Endothelial cell of umbilical vein (primary cell): ENCODE results near the gene TMEM252. TPM values are rescaled to one million over a fixed set of nuclear protein-coding genes. Genes with fewer than 3 reads are reported as not detected.

ENCODE experiments used
- BruUV-seq: library from RNA; stranded (reverse); fragments of 400-500 nt; replicated peaks from 2 replicates; lab custom pipeline; 2021; lab: Mats Ljungman, UMichigan
- CTCF ChIA-PET: fragments of 300-600, 350-600 bp; sonication (Branson Sonifier 250); formaldehyde crosslinking; loops from one replicate; lab custom pipeline; 2021; ENCODE audit warnings: antibody characterized with exemption, inconsistent platforms; lab: Charles Lee
- POLR2A ChIA-PET: fragments of 300-600, 350-600 bp; sonication (Branson Sonifier 250); formaldehyde crosslinking; loops from one replicate; lab custom pipeline; 2021; ENCODE audit warnings: antibody characterized with exemption, inconsistent platforms; lab: Charles Lee
- DNase-seq: peaks from one replicate; pipeline ENCODE4 v3.0.0-alpha.2; 2011; ENCODE audit warnings: low read depth, low spot score
- FAIRE-seq: peaks from 2 replicates; lab custom pipeline; 2011; peaks lifted over from hg19 to GRCh38; lab: Jason Lieb, UNC
- H2AFZ ChIP-seq: 2 replicates; pipeline ENCODE4 v1.6.0; 2012; ENCODE audit warnings: low read depth, low read length, control low read depth, inconsistent platforms
- H3K27ac ChIP-seq: 2 replicates; pipeline ENCODE4 v1.5.1; 2011; ENCODE audit warnings: low read depth, mild to moderate bottlenecking, control low read depth, low read length, moderate library complexity; ENCODE audit not compliant: insufficient read depth
- H3K27me3 ChIP-seq, 2 experiments: 2 replicates each; pipeline versions ENCODE4 v1.6.0 to v1.6.1; 2011; ENCODE audit warnings: low read length in 2 of 2, mixed read lengths in 1 of 2; ENCODE audit not compliant: control insufficient read depth in 2 of 2, insufficient read depth in 2 of 2
- H3K36me3 ChIP-seq, 2 experiments: 2 replicates in 1 of 2; 3 replicates in 1 of 2; pipeline ENCODE4 v1.5.1; 2011; ENCODE audit warnings: low read length in 2 of 2, mild to moderate bottlenecking in 1 of 2, moderate library complexity in 1 of 2; ENCODE audit not compliant: control insufficient read depth in 2 of 2, insufficient read depth in 2 of 2; ENCODE audit errors: extremely low read depth in 1 of 2
- H3K4me1 ChIP-seq: 3 replicates; pipeline ENCODE4 v1.5.1; 2011; ENCODE audit warnings: mild to moderate bottlenecking, low read length; ENCODE audit not compliant: control insufficient read depth, insufficient read depth; ENCODE audit errors: extremely low read depth
- H3K4me2 ChIP-seq: 2 replicates; pipeline ENCODE4 v1.6.1; 2011; ENCODE audit warnings: low read length, control low read depth, mixed read lengths; ENCODE audit not compliant: insufficient read depth
- H3K4me3 ChIP-seq, 3 experiments: fragments of 200-600 bp in 1 of 3; sonication (generic), shearing (Covaris generic) in 1 of 3; replicated peaks in 1 of 3; 2 replicates each; pipeline ENCODE4 v1.5.1; 2011 to 2016; ENCODE audit warnings: control low read depth in 3 of 3, low read length in 3 of 3, mild to moderate bottlenecking in 2 of 3, inconsistent platforms in 1 of 3, low read depth in 1 of 3, moderate library complexity in 1 of 3; ENCODE audit not compliant: insufficient read depth in 1 of 3
- H3K79me2 ChIP-seq: 2 replicates; pipeline ENCODE4 v1.6.0; 2012; ENCODE audit warnings: low read length, inconsistent platforms; ENCODE audit not compliant: control insufficient read depth, insufficient read depth
- H3K9ac ChIP-seq: replicated peaks from 2 replicates; pipeline ENCODE3; 2011; ENCODE audit warnings: low read length, control low read depth; ENCODE audit not compliant: insufficient read depth; ENCODE audit errors: extremely low read depth
- H3K9me1 ChIP-seq: replicated peaks from 3 replicates; pipeline ENCODE4 v1.6.0; 2011; ENCODE audit warnings: mild to moderate bottlenecking, low read length; ENCODE audit not compliant: control insufficient read depth, insufficient read depth; ENCODE audit errors: extremely low read depth
- H3K9me3 ChIP-seq: replicated peaks from 2 replicates; pipeline ENCODE4 v1.5.1; 2012; ENCODE audit warnings: low read length, inconsistent platforms; ENCODE audit not compliant: control insufficient read depth, insufficient read depth
- H4K20me1 ChIP-seq: replicated peaks from 2 replicates; pipeline ENCODE3; 2011; ENCODE audit warnings: mild to moderate bottlenecking, low read length; ENCODE audit not compliant: control insufficient read depth, insufficient read depth; ENCODE audit errors: extremely low read depth
- EZH2 ChIP-seq: IDR thresholded peaks from 2 replicates; pipeline ENCODE4 v1.6.1; 2012; ENCODE audit warnings: borderline replicate concordance, low read depth, mild to moderate bottlenecking, moderate library complexity, low read length, inconsistent platforms; ENCODE audit not compliant: severe bottlenecking
- FOS ChIP-seq: IDR thresholded peaks from 2 replicates; pipeline ENCODE4 v1.6.1; 2011; ENCODE audit warnings: mild to moderate bottlenecking, low read length, moderate library complexity, borderline replicate concordance; ENCODE audit not compliant: insufficient read depth
- GATA2 ChIP-seq: IDR thresholded peaks from 2 replicates; pipeline ENCODE4 v1.7.0; 2011; ENCODE audit warnings: low read depth, mild to moderate bottlenecking, moderate library complexity, mixed read lengths, low read length; ENCODE audit not compliant: insufficient read length, insufficient read depth
- JUN ChIP-seq: IDR thresholded peaks from 2 replicates; pipeline ENCODE4 v1.6.1; 2011; ENCODE audit warnings: borderline replicate concordance, low read depth; ENCODE audit not compliant: insufficient read length, insufficient read depth
- MYC ChIP-seq: IDR thresholded peaks from one replicate; pipeline ENCODE4 v1.6.1; 2011; ENCODE audit warnings: mild to moderate bottlenecking, low read depth, low read length
- POLR2A ChIP-seq: IDR thresholded peaks from 2 replicates; pipeline ENCODE4 v1.6.1; 2012; ENCODE audit warnings: low read depth, mild to moderate bottlenecking, control low read depth, low read length
- POLR2AphosphoS5 ChIP-seq: IDR thresholded peaks from 2 replicates; pipeline ENCODE4 v1.6.1; 2012; ENCODE audit warnings: low read depth, mild to moderate bottlenecking, control low read depth, low read length, moderate library complexity; ENCODE audit not compliant: insufficient read depth
- dilution Hi-C: fragments of 300-500 bp; cut with MboI; formaldehyde crosslinking; loops from one replicate; pipeline ENCODE4 v1.15.0; 2019; ENCODE audit warnings: low sequenced_read_pairs; ENCODE audit not compliant: extremely low pct_ligation_motif_present
- intact Hi-C: fragments of 100-400 bp; cut with micrococcal nuclease; formaldehyde crosslinking; loops from one replicate; pipeline ENCODE4 v1.10.0; 2022
- polyA plus RNA-seq, 4 experiments: library from polyadenylated mRNA; depleted of rRNA in 3 of 4; stranded (reverse) in 3 of 4; unstranded in 1 of 4; fragments of >200 nt; gene quantifications; 2 replicates each; pipeline versions ENCODE4 v1.2.1 to v1.2.3, GENCODE V29; 2011 to 2012; ENCODE audit warnings: missing spikeins in 1 of 4
- total RNA-seq: library from RNA; stranded (reverse); gene quantifications from 2 replicates; pipeline ENCODE4 v1.2.3, GENCODE V29; 2021
- TF ChIP-seq, protein P1 (sequence below): IDR thresholded peaks from 2 replicates; pipeline ENCODE4 v1.6.1; 2011; ENCODE audit not compliant: insufficient read depth, insufficient read length
- TF ChIP-seq, protein P2 (sequence below), 2 donors: IDR thresholded peaks; 1 replicate in 1 of 2; 2 replicates in 1 of 2; pipeline ENCODE4 v1.5.1; 2011; ENCODE audit warnings: low read length in 2 of 2, mild to moderate bottlenecking in 2 of 2, moderate library complexity in 2 of 2, control low read depth in 1 of 2, inconsistent platforms in 1 of 2, low read depth in 1 of 2; ENCODE audit not compliant: insufficient read depth in 1 of 2; ENCODE audit errors: extremely low read depth in 1 of 2

TMEM252 gene
- total and polyA plus RNA-seq, 2 donors (not counting 3 experiments of a cell fraction or from before 2014, with no cell fraction given) = not detected

DNA sequence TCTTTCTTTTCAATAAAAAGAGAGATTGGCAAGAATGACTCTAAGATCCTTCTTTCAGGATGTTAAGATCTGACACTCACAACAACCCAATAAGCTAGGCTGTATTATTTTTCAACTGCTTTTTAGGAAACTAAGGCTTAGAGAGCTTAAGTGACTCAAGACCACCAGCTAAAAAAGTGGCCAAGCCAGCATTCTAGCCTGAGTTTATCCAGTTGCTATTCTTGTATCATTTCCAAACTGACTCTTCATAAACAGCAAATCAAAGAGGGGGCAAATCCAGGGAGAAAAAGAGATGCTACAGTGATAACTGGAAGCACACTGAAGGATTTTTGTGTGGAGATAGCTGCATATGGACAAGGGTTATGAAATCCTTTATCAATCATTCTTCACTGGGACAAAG lies 47.1 kb downstream of the TMEM252 start:
- no peak overlapping the region for H3K27ac ChIP-seq
- H3K4me1 ChIP-seq = no peaks in the 10 kb centered on the region
- H2AFZ ChIP-seq = no peak overlapping the region
- no peak overlapping the region for H3K9ac ChIP-seq
- no TSS peak for BruUV-seq
- FAIRE-seq = no peak
- no peaks in the 10 kb centered on the region for H3K36me3 ChIP-seq
- no peaks in the 10 kb centered on the region for H3K79me2 ChIP-seq
- intact Hi-C loops = no loop called here
- no peak overlapping the region for H3K4me3 ChIP-seq
- H4K20me1 ChIP-seq = no peaks in the 10 kb centered on the region
- no peaks in the 10 kb centered on the region for H3K27me3 ChIP-seq
- no peaks in the 10 kb centered on the region for H3K9me3 ChIP-seq
- dilution Hi-C loops = no loop called here
- no peaks in the 10 kb centered on the region for H3K9me1 ChIP-seq
- POLR2A ChIA-PET = no interaction called here
- TF ChIP-seq JUN (no peak), FOS (no peak), POLR2AphosphoS5 (no peak), GATA2 (no peak), EZH2 (no peak), MYC (no peak), POLR2A (no peak)
- TF ChIP-seq, protein P1, sequence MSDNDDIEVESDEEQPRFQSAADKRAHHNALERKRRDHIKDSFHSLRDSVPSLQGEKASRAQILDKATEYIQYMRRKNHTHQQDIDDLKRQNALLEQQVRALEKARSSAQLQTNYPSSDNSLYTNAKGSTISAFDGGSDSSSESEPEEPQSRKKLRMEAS = no peak
- TF ChIP-seq, protein P2, sequence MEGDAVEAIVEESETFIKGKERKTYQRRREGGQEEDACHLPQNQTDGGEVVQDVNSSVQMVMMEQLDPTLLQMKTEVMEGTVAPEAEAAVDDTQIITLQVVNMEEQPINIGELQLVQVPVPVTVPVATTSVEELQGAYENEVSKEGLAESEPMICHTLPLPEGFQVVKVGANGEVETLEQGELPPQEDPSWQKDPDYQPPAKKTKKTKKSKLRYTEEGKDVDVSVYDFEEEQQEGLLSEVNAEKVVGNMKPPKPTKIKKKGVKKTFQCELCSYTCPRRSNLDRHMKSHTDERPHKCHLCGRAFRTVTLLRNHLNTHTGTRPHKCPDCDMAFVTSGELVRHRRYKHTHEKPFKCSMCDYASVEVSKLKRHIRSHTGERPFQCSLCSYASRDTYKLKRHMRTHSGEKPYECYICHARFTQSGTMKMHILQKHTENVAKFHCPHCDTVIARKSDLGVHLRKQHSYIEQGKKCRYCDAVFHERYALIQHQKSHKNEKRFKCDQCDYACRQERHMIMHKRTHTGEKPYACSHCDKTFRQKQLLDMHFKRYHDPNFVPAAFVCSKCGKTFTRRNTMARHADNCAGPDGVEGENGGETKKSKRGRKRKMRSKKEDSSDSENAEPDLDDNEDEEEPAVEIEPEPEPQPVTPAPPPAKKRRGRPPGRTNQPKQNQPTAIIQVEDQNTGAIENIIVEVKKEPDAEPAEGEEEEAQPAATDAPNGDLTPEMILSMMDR (IDR thresholded peaks at IDR 0.05; ENCODE audit: extremely low read depth in 1 of 2, insufficient read depth in 1 of 2, low read depth in 1 of 2, low read length in 2 of 2) = no peak
- no peak for DNase-seq
- CTCF ChIA-PET = interaction anchor here (1.2 kb wide), 1 partner anchor 14 kb away, joined by 4 read pairs; no protein-coding TSS in a partner anchor
- no peak overlapping the region for H3K4me2 ChIP-seq
